GM12872 (cell line): ENCODE data around the gene TRPM2.

ENCODE experiments used
- CTCF ChIP-seq: IDR thresholded peaks from 3 replicates; pipeline ENCODE4 v1.5.1; 2011; ENCODE audit warnings: low read depth, mild to moderate bottlenecking, low read length, moderate library complexity; ENCODE audit not compliant: insufficient read depth

TRPM2 gene

GRCh38 chr21:44418108-44418875 is 64.9 kb downstream of the TRPM2 start:
- TF ChIP-seq CTCF: no peak

- TF ChIP-seq CTCF: no peak
Measured at GRCh38 chr21:44418876-44419230, 65.4 kb downstream of the TRPM2 start.

- TF ChIP-seq CTCF: no peak
Measured at GRCh38 chr21:44419679-44420078, 66.3 kb downstream of the TRPM2 start.

- TF ChIP-seq CTCF: no peak
Measured at GRCh38 chr21:44420416-44421205, 67.2 kb downstream of the TRPM2 start.

- TF ChIP-seq CTCF: no peak
Measured at GRCh38 chr21:44421901-44422840, 68.8 kb downstream of the TRPM2 start.

GRCh38 chr21:44423312-44423821 is 69.9 kb downstream of the TRPM2 start:
- TF ChIP-seq CTCF: no peak
